A549 (cell line): ENCODE data around the gene ANKRD17. TPM values are rescaled to one million over a fixed set of nuclear protein-coding genes. Genes with fewer than 3 reads are reported as not detected.
"Not testable (repeated sequence)": the region's sequence is repeated elsewhere in the genome, so short reads cannot be mapped to it uniquely, and the experiment has no call there.

Source experiments
- ATAC-seq, 2 experiments: fragments of 200-7000 bp in 1 of 2; fragments of >200 bp in 1 of 2; cut with Nextera tagmentation in 1 of 2; cut with Tn5 transposase in 1 of 2; 3 replicates each; pipeline versions ENCODE4 v1.8.0 to v1.9.1; 2018 to 2020; ENCODE audit warnings: mild to moderate bottlenecking in 1 of 2, moderate library complexity in 1 of 2
- CTCF ChIA-PET: fragments of 300-600 bp; sonication (Branson Sonifier 250); formaldehyde crosslinking; extraction: SDS; loops from one replicate; lab custom pipeline; 2021; ENCODE audit warnings: antibody characterized with exemption, inconsistent platforms; lab: Yijun Ruan, JAX
- POLR2A ChIA-PET: fragments of 350-600 bp; formaldehyde crosslinking; extraction: SDS; loops from one replicate; lab custom pipeline; 2021; ENCODE audit warnings: antibody characterized with exemption, inconsistent platforms; lab: Yijun Ruan, JAX
- DNase-seq, 2 experiments: peaks; one replicate each; pipeline versions ENCODE4 v3.0.0 to v3.0.0-alpha.2; 2011 to 2016; ENCODE audit warnings: low read depth in 1 of 2, low spot score in 1 of 2
- FAIRE-seq: peaks from 2 replicates; lab custom pipeline; 2011; peaks lifted over from hg19 to GRCh38; lab: Jason Lieb, UNC
- H3K27ac ChIP-seq, 2 experiments: fragments of >200 bp; sonication (Bioruptor Twin); formaldehyde crosslinking; 3 replicates each; pipeline ENCODE4 v1.5.1; 2016 to 2017
- H3K4me1 ChIP-seq: fragments of >200 bp; sonication (Bioruptor Twin); formaldehyde crosslinking; 3 replicates; pipeline ENCODE4 v1.6.1; 2016
- H3K4me2 ChIP-seq: fragments of >200 bp; sonication (Bioruptor Twin); formaldehyde crosslinking; 3 replicates; pipeline ENCODE4 v1.6.1; 2016
- H3K4me3 ChIP-seq: fragments of >200 bp; sonication (Bioruptor Twin); formaldehyde crosslinking; 3 replicates; pipeline ENCODE4 v1.5.1; 2016
- H3K9me3 ChIP-seq: fragments of >200 bp; sonication (Bioruptor Twin); formaldehyde crosslinking; 3 replicates; pipeline ENCODE4 v1.6.1; 2016
- ATOH8 ChIP-seq: fragments of 250-450 bp; sonication (Bioruptor Pico); IDR thresholded peaks from 2 replicates; pipeline ENCODE4 v1.5.0; 2020; ENCODE audit warnings: low read depth, mild to moderate bottlenecking, moderate library complexity
- BHLHE40 ChIP-seq: IDR thresholded peaks from 2 replicates; pipeline ENCODE4 v1.6.1; 2012; ENCODE audit warnings: low read depth, low read length, inconsistent platforms
- CBX2 ChIP-seq: fragments of 200-600 bp; sonication (generic); IDR thresholded peaks from 2 replicates; pipeline ENCODE4 v1.6.1; 2016; ENCODE audit warnings: low read depth, mild to moderate bottlenecking, borderline replicate concordance
- CHD4 ChIP-seq: fragments of 200-600 bp; sonication (generic); IDR thresholded peaks from 2 replicates; pipeline ENCODE4 v1.6.1; 2016; ENCODE audit warnings: antibody characterized with exemption, mild to moderate bottlenecking, borderline replicate concordance
- CTCF ChIP-seq: fragments of >200 bp; sonication (Bioruptor Twin); formaldehyde crosslinking; IDR thresholded peaks from 3 replicates; pipeline ENCODE4 v1.5.1; 2016
- EHF ChIP-seq: fragments of 250-450 bp; sonication (Bioruptor Pico); IDR thresholded peaks from 2 replicates; pipeline ENCODE4 v1.5.0; 2020; ENCODE audit warnings: mild to moderate bottlenecking
- ESRRA ChIP-seq: fragments of 150-350 bp; IDR thresholded peaks from 2 replicates; pipeline ENCODE4 v1.6.1; 2014; ENCODE audit warnings: mild to moderate bottlenecking, low read length, borderline replicate concordance
- FOSB ChIP-seq: fragments of 250-450 bp; sonication (Bioruptor Pico); IDR thresholded peaks from 2 replicates; pipeline ENCODE4 v1.5.0; 2020; ENCODE audit warnings: mild to moderate bottlenecking, moderate library complexity
- GATA3 ChIP-seq: IDR thresholded peaks from 2 replicates; pipeline ENCODE4 v1.6.1; 2012; ENCODE audit warnings: borderline replicate concordance
- HOXA7 ChIP-seq: fragments of 250-450 bp; sonication (Bioruptor Pico); IDR thresholded peaks from 2 replicates; pipeline ENCODE4 v1.5.0; 2020; ENCODE audit warnings: mild to moderate bottlenecking, moderate library complexity
- HOXB13 ChIP-seq: fragments of 250-450 bp; sonication (Bioruptor Pico); IDR thresholded peaks from 2 replicates; pipeline ENCODE4 v1.5.0; 2020; ENCODE audit warnings: low read depth, mild to moderate bottlenecking, moderate library complexity
- HOXB5 ChIP-seq: fragments of 250-450 bp; sonication (Bioruptor Pico); IDR thresholded peaks from 2 replicates; pipeline ENCODE4 v1.5.0; 2020; ENCODE audit warnings: mild to moderate bottlenecking, moderate library complexity
- JUNB ChIP-seq: fragments of >200 bp; sonication (Bioruptor Twin); formaldehyde crosslinking; IDR thresholded peaks from 2 replicates; pipeline ENCODE4 v1.6.1; 2016
- KDM1A ChIP-seq: fragments of 200-600 bp; sonication (generic); IDR thresholded peaks from 2 replicates; pipeline ENCODE4 v1.6.1; 2016; ENCODE audit warnings: low read depth, mild to moderate bottlenecking
- MAFK ChIP-seq: fragments of 450-650 bp; IDR thresholded peaks from 2 replicates; pipeline ENCODE4 v1.6.1; 2014; ENCODE audit not compliant: partially characterized antibody
- PHF8 ChIP-seq: fragments of 200-600 bp; sonication (generic); IDR thresholded peaks from 2 replicates; pipeline ENCODE4 v1.6.1; 2016; ENCODE audit warnings: low read depth, mild to moderate bottlenecking, antibody characterized with exemption, moderate library complexity, borderline replicate concordance
- RARB ChIP-seq: fragments of 250-450 bp; sonication (Bioruptor Pico); IDR thresholded peaks from 2 replicates; pipeline ENCODE4 v1.8.0; 2021; ENCODE audit warnings: mild to moderate bottlenecking, moderate library complexity
- SREBF2 ChIP-seq: fragments of 450-650 bp; IDR thresholded peaks from 2 replicates; pipeline ENCODE4 v1.6.1; 2014; ENCODE audit warnings: mild to moderate bottlenecking, moderate library complexity
- TFCP2L1 ChIP-seq: fragments of 250-450 bp; sonication (Bioruptor Pico); IDR thresholded peaks from 2 replicates; pipeline ENCODE4 v1.5.0; 2021; ENCODE audit warnings: mild to moderate bottlenecking
- TP53 ChIP-seq: fragments of 250-450 bp; sonication (Bioruptor Pico); IDR thresholded peaks from 2 replicates; pipeline ENCODE4 v1.5.0; 2021; ENCODE audit warnings: mild to moderate bottlenecking, moderate library complexity
- USF2 ChIP-seq: fragments of 450-650 bp; IDR thresholded peaks from 2 replicates; pipeline ENCODE4 v1.6.1; 2014; ENCODE audit warnings: antibody characterized with exemption
- ZFP36 ChIP-seq: fragments of 450-650 bp; IDR thresholded peaks from 2 replicates; pipeline ENCODE4 v1.6.1; 2014; ENCODE audit warnings: borderline replicate concordance; ENCODE audit not compliant: partially characterized antibody
- ZNF302 ChIP-seq: fragments of 250-450 bp; sonication (Bioruptor Pico); IDR thresholded peaks from 2 replicates; pipeline ENCODE4 v1.9.0; 2021; ENCODE audit warnings: inconsistent platforms, mild to moderate bottlenecking, moderate library complexity
- WGBS: methylation state at CpG from one replicate; pipeline ENCODE4 v1.1.6; 2017; ENCODE audit errors: missing lambda C conversion rate; 5-methylcytosine and 5-hydroxymethylcytosine counted together
- polyA plus RNA-seq, 4 experiments: library from polyadenylated mRNA; depleted of rRNA in 3 of 4; stranded (reverse); fragments of >200 nt; fragmentation: RNase III in 1 of 4; extraction: RNeasy Plus Mini Kit Qiagen cat#74134 plus additional on column Dnase treatment in 1 of 4; gene quantifications; 2 replicates in 3 of 4; 3 replicates in 1 of 4; pipeline ENCODE4 v1.2.3, GENCODE V29; 2011 to 2017

Gene ANKRD17
- polyA plus RNA-seq, 2 of the 4 experiments (the other 2 are of a cell fraction) = 18.1 to 43.5 TPM

- no peak for FAIRE-seq
- H3K4me3 ChIP-seq = no peak overlapping the region
- CTCF ChIA-PET = interaction anchor here (1.1 kb wide), 1 partner anchor 14 kb away, joined by 4 read pairs; no protein-coding TSS in a partner anchor
- 96% methylated on average over 1 of the region's 1 CpG for WGBS
- TF ChIP-seq EHF (CRISPR knock-in tag) (no peak), ZNF302 (no peak), KDM1A (no peak), HOXB5 (CRISPR knock-in tag) (no peak), HOXB13 (no peak)
- TF ChIP-seq, all 56 proteins: peak for 0
- ATAC-seq = no peak
- DNase-seq = no peak
- POLR2A ChIA-PET = no interaction called here
- Histone ChIP-seq H3K9me3 (no peaks in the 10 kb centered on the region), H3K4me2 (no peak overlapping the region), H3K27ac (no peak overlapping the region), H3K4me1 (no peaks in the 10 kb centered on the region)
Measured at GRCh38 chr4:73234712-73235111, 23.9 kb downstream of the ANKRD17 start.

- Histone ChIP-seq H3K9me3 (no peaks in the 10 kb centered on the region), H3K4me2 (no peak overlapping the region), H3K27ac (no peak overlapping the region), H3K4me1 (no peaks in the 10 kb centered on the region), H3K4me3 (no peak overlapping the region)
- no peak for ATAC-seq
- TF ChIP-seq EHF (CRISPR knock-in tag) (no peak), FOSB (CRISPR knock-in tag) (no peak), ZNF302 (no peak), SREBF2 (no peak)
- WGBS = 91% methylated on average over 8 of the region's 8 CpGs
- DNase-seq = no peak
- FAIRE-seq = no peak
- ChIA-PET CTCF (no interaction called here), POLR2A (interaction anchor here (1.1 kb wide), 1 partner anchor 9 kb away, joined by 5 read pairs; no protein-coding TSS in a partner anchor)
Measured at GRCh38 chr4:73231518-73232487, 26.8 kb downstream of the ANKRD17 start.

GRCh38 chr4:73230865-73231517 lies 27.6 kb downstream of the ANKRD17 start:
- DNase-seq (no peak), ATAC-seq (no peak), FAIRE-seq (no peak)
- CTCF ChIA-PET = no interaction called here
- POLR2A ChIA-PET = interaction anchor here (1.1 kb wide), 1 partner anchor 8 kb away, joined by 5 read pairs; no protein-coding TSS in a partner anchor
- 93% methylated on average over 3 of the region's 3 CpGs for WGBS
- Histone ChIP-seq H3K4me2 (no peak overlapping the region), H3K4me3 (no peak overlapping the region), H3K27ac (no peak overlapping the region), H3K4me1 (no peaks in the 10 kb centered on the region), H3K9me3 (no peaks in the 10 kb centered on the region)
- no peak for TF ChIP-seq ESRRA
- no peak for TF ChIP-seq USF2
- TF ChIP-seq MAFK = peak; percentile 23
- TF ChIP-seq CHD4 = no peak

- ATAC-seq, DNase-seq, H3K27ac ChIP-seq, FAIRE-seq, H3K4me1 ChIP-seq, H3K4me3 ChIP-seq, H3K9me3 ChIP-seq, POLR2A ChIA-PET, CTCF ChIA-PET, H3K4me2 ChIP-seq: not testable (repeated sequence)
- 91% methylated on average over 6 of the region's 6 CpGs for WGBS
Measured at GRCh38 chr4:73228800-73229199, 29.8 kb downstream of the ANKRD17 start.

GRCh38 chr4:73224886-73225285 lies 33.7 kb downstream of the ANKRD17 start:
- CTCF ChIA-PET = no interaction called here
- no peak for DNase-seq
- POLR2A ChIA-PET = no interaction called here
- no peak for TF ChIP-seq PHF8
- TF ChIP-seq MAFK = no peak
- TF ChIP-seq ZFP36 = no peak
- no peak for TF ChIP-seq CTCF
- TF ChIP-seq TFCP2L1 (CRISPR knock-in tag) = no peak
- no peak for TF ChIP-seq RARB (CRISPR knock-in tag)
- no peak for TF ChIP-seq BHLHE40
- TF ChIP-seq TP53 (CRISPR knock-in tag) = no peak
- no peak for TF ChIP-seq CBX2
- TF ChIP-seq HOXA7 (CRISPR knock-in tag) = no peak
- no peak for TF ChIP-seq GATA3
- TF ChIP-seq JUNB = no peak
- TF ChIP-seq ATOH8 = no peak

More at GRCh38 chr4:73224886-73225285, 33.7 kb downstream of the ANKRD17 start:
- Histone ChIP-seq H3K4me1 (peaks cover 21% of the 10 kb centered on the region), H3K9me3 (no peaks in the 10 kb centered on the region), H3K27ac (no peak overlapping the region), H3K4me2 (no peak overlapping the region), H3K4me3 (no peak overlapping the region)
- WGBS = 90% methylated on average over 3 of the region's 3 CpGs
- ATAC-seq (no peak), FAIRE-seq (no peak)
